K562 (cell line): ENCODE data around the gene ATP6V1A. TPM values are rescaled to one million over a fixed set of nuclear protein-coding genes. Genes with fewer than 3 reads are reported as not detected.
A peak's percentile ranks its signal among the peaks of the same experiment; 100 is the strongest.

Experiments
- ATF3 ChIP-seq, 2 experiments: fragments of 450-650 bp in 1 of 2; sonication (generic) in 1 of 2; formaldehyde crosslinking in 1 of 2; IDR thresholded peaks in 1 of 2; conservative IDR thresholded peaks in 1 of 2; 2 replicates each; pipeline versions ENCODE4 v1.6.1 to v1.8.1; 2016 to 2023; ENCODE audit warnings: mild to moderate bottlenecking in 2 of 2, moderate library complexity in 2 of 2, inconsistent platforms in 1 of 2, missing genetic modification reagents in 1 of 2
- C11orf30 ChIP-seq: fragments of 450-650 bp; IDR thresholded peaks from 2 replicates; pipeline ENCODE4 v1.6.1; 2016; ENCODE audit warnings: low read depth, mild to moderate bottlenecking
- CEBPG ChIP-seq, 3 experiments: fragments of 200-800 bp in 1 of 3; sonication (Bioruptor generic) in 1 of 3; sonication (generic) in 1 of 3; formaldehyde crosslinking in 1 of 3; IDR thresholded peaks in 2 of 3; conservative IDR thresholded peaks in 1 of 3; 2 replicates each; pipeline versions ENCODE4 v1.6.1 to v1.8.0; 2016 to 2022; ENCODE audit warnings: missing compliant biosample characterization in 2 of 3, missing genetic modification characterization in 2 of 3, mild to moderate bottlenecking in 1 of 3, missing genetic modification reagents in 1 of 3
- CREB1 ChIP-seq, 2 experiments: sonication (generic) in 1 of 2; formaldehyde crosslinking in 1 of 2; IDR thresholded peaks; 2 replicates each; pipeline versions ENCODE4 v1.6.1 to v1.8.0; 2012 to 2022; ENCODE audit warnings: inconsistent platforms in 1 of 2, mild to moderate bottlenecking in 1 of 2, missing genetic modification reagents in 1 of 2, moderate library complexity in 1 of 2
- CREM ChIP-seq: IDR thresholded peaks from 2 replicates; pipeline ENCODE4 v1.6.1; 2014; ENCODE audit warnings: antibody characterized with exemption, low read depth
- DIDO1 ChIP-seq: fragments of 450-650 bp; IDR thresholded peaks from 2 replicates; pipeline ENCODE4 v1.6.1; 2016; ENCODE audit warnings: low read depth, missing biosample characterization, missing genetic modification characterization
- E2F3 ChIP-seq: fragments of 250-450 bp; sonication (Bioruptor Pico); IDR thresholded peaks from 2 replicates; pipeline ENCODE4 v1.4.0; 2020; ENCODE audit warnings: mild to moderate bottlenecking
- EZH2 ChIP-seq: IDR thresholded peaks from 2 replicates; pipeline ENCODE4 v1.6.1; 2012; ENCODE audit warnings: low read depth, mild to moderate bottlenecking, inconsistent platforms, low read length, borderline replicate concordance
- FOXJ2 ChIP-seq: fragments of 200-800 bp; sonication (Bioruptor generic); IDR thresholded peaks from 2 replicates; pipeline ENCODE4 v1.6.1; 2016; ENCODE audit warnings: missing genetic modification characterization, missing compliant biosample characterization
- GATAD2B ChIP-seq: fragments of 450-650 bp; IDR thresholded peaks from 2 replicates; pipeline ENCODE4 v1.6.1; 2017; ENCODE audit warnings: mild to moderate bottlenecking, borderline replicate concordance
- GTF2F1 ChIP-seq: IDR thresholded peaks from 2 replicates; pipeline ENCODE4 v1.6.1; 2011; ENCODE audit warnings: low read depth, low read length, improper control_type of control experiment
- HMG20A ChIP-seq: fragments of 450-650 bp; formaldehyde crosslinking; conservative IDR thresholded peaks from 2 replicates; pipeline ENCODE4 v1.4.0; 2020; ENCODE audit warnings: mild to moderate bottlenecking, mixed read lengths
- IFI16 ChIP-seq: fragments of 250-450 bp; sonication (Bioruptor Pico); IDR thresholded peaks from 2 replicates; pipeline ENCODE4 v2.1.2; 2022; ENCODE audit warnings: mild to moderate bottlenecking, inconsistent platforms
- KDM1A ChIP-seq, 2 experiments: fragments of 450-650 bp; IDR thresholded peaks; 2 replicates each; pipeline ENCODE4 v1.6.1; 2016; ENCODE audit warnings: mild to moderate bottlenecking in 2 of 2
- KHSRP ChIP-seq: fragments of 450-650 bp; IDR thresholded peaks from 2 replicates; pipeline ENCODE4 v1.6.1; 2017
- MAFG ChIP-seq: fragments of 450-650 bp; conservative IDR thresholded peaks from 2 replicates; pipeline ENCODE4 v1.6.1; 2016; ENCODE audit warnings: missing genetic modification characterization, missing compliant biosample characterization
- MCM7 ChIP-seq, 2 experiments: fragments of 450-650 bp; IDR thresholded peaks; 2 replicates each; pipeline ENCODE4 v1.6.1; 2016 to 2018
- MECOM ChIP-seq: fragments of 250-450 bp; sonication (Bioruptor Pico); IDR thresholded peaks from 2 replicates; pipeline ENCODE4 v1.8.0; 2022; ENCODE audit warnings: inconsistent platforms
- MEF2A ChIP-seq: IDR thresholded peaks from 2 replicates; pipeline ENCODE4 v1.6.1; 2011; ENCODE audit warnings: low read depth, mild to moderate bottlenecking, low read length, moderate library complexity; ENCODE audit not compliant: control insufficient read depth
- PCBP2 ChIP-seq: fragments of 200-400 bp; formaldehyde crosslinking; IDR thresholded peaks from 2 replicates; pipeline ENCODE4 v1.6.1; 2018; ENCODE audit warnings: low read length, low read depth, mild to moderate bottlenecking, moderate library complexity; ENCODE audit not compliant: poor library complexity, severe bottlenecking
- PHTF2 ChIP-seq: fragments of 250-450 bp; sonication (Bioruptor Pico); IDR thresholded peaks from 2 replicates; pipeline ENCODE4 v1.5.0; 2021; ENCODE audit warnings: mild to moderate bottlenecking
- RBM39 ChIP-seq: fragments of 200-400 bp; formaldehyde crosslinking; optimal IDR thresholded peaks from 2 replicates; pipeline ENCODE3; 2018; ENCODE audit warnings: low read depth, low read length
- RFX1 ChIP-seq: fragments of 450-650 bp; IDR thresholded peaks from 2 replicates; pipeline ENCODE4 v1.6.1; 2016; ENCODE audit warnings: mild to moderate bottlenecking, moderate library complexity
- RFX7 ChIP-seq: fragments of 250-450 bp; sonication (Bioruptor Pico); IDR thresholded peaks from 2 replicates; pipeline ENCODE4 v1.5.1; 2021; ENCODE audit warnings: mild to moderate bottlenecking
- SAFB2 ChIP-seq: fragments of 200-400 bp; formaldehyde crosslinking; IDR thresholded peaks from 2 replicates; pipeline ENCODE4 v1.6.1; 2018; ENCODE audit warnings: borderline replicate concordance, low read length, low read depth, moderate library complexity; ENCODE audit not compliant: severe bottlenecking
- SRF ChIP-seq, 2 experiments: fragments of 250-450, 450-650 bp in 1 of 2; sonication (Bioruptor Pico) in 1 of 2; sonication (generic) in 1 of 2; formaldehyde crosslinking; IDR thresholded peaks; 2 replicates each; pipeline versions ENCODE4 v1.5.0 to v1.5.1; 2020 to 2022; ENCODE audit warnings: mild to moderate bottlenecking in 1 of 2, missing genetic modification reagents in 1 of 2
- SRSF3 ChIP-seq: fragments of 200-400 bp; formaldehyde crosslinking; IDR thresholded peaks from 2 replicates; pipeline ENCODE4 v1.6.1; 2016; ENCODE audit warnings: mild to moderate bottlenecking, low read length, moderate library complexity; ENCODE audit not compliant: insufficient read depth
- TAF9B ChIP-seq: fragments of 450-650 bp; IDR thresholded peaks from 2 replicates; pipeline ENCODE4 v1.6.1; 2018; ENCODE audit warnings: mild to moderate bottlenecking; ENCODE audit not compliant: partially characterized antibody
- THAP7 ChIP-seq: fragments of 250-450 bp; sonication (Bioruptor Pico); IDR thresholded peaks from 2 replicates; pipeline ENCODE4 v1.5.0; 2021
- ZNF165 ChIP-seq: fragments of 250-450 bp; sonication (Bioruptor Pico); IDR thresholded peaks from 2 replicates; pipeline ENCODE4 v1.4.0; 2020; ENCODE audit warnings: borderline replicate concordance
- ZNF586 ChIP-seq: fragments of 450-650 bp; formaldehyde crosslinking; conservative IDR thresholded peaks from 2 replicates; pipeline ENCODE4 v1.4.0; 2020; ENCODE audit warnings: mild to moderate bottlenecking, moderate library complexity
- polyA plus RNA-seq, 8 experiments: library from polyadenylated mRNA; depleted of rRNA in 4 of 8; stranded (reverse) in 5 of 8; unstranded in 3 of 8; fragments of >200 nt; fragmentation: Nextera tagmentation in 2 of 8; fragmentation: Illumina TruSeq in 1 of 8; extraction: Ambion mirVana in 2 of 8; extraction: Trizol in 1 of 8; gene quantifications; 2 replicates each; pipeline versions ENCODE4 v1.2.1 to v1.2.3, GENCODE V29; 2011 to 2014; ENCODE audit warnings: inconsistent platforms in 1 of 8, missing spikeins in 1 of 8
- total RNA-seq, 7 experiments: library from RNA; depleted of rRNA in 6 of 7; stranded (reverse); fragments of >200 nt in 6 of 7; fragmentation: Illumina TruSeq in 2 of 7; extraction: Trizol in 2 of 7; gene quantifications; 2 replicates each; pipeline versions ENCODE4 v1.2.1 to v1.2.3, GENCODE V29; 2011 to 2021; ENCODE audit warnings: low replicate concordance in 1 of 7

Gene ATP6V1A
- total and polyA plus RNA-seq, 9 of the 15 experiments (the other 6 are each of a cell fraction or from before 2014, with no cell fraction given): 23.6 to 57.1 (median 39.9) TPM

GRCh38 chr3:113783463-113783862 is 36.6 kb downstream of the ATP6V1A start (continued):
- TF ChIP-seq GTF2F1 (no peak), THAP7 (CRISPR knock-in tag) (no peak), ZNF586 (no peak), DIDO1 (no peak), PHTF2 (CRISPR knock-in tag) (no peak), RFX1 (peak; percentile 60), MAFG (tag) (peak; percentile 30; the same call in 1 of the 2 replicates), CEBPG (CRISPR knock-in tag; IDR thresholded peaks at IDR 0.05) (no peak), CEBPG (tag; conservative IDR thresholded peaks at IDR 0.05 in 1 of 2, IDR thresholded peaks at IDR 0.05 in 1 of 2) (peak in 1 of 2 experiments; percentile 78; a peak in 2 of 4 replicates), HMG20A (CRISPR knock-in tag) (no peak), RFX7 (CRISPR knock-in tag) (no peak), MEF2A (peak; percentile 53; the same call in 1 of the 2 replicates), E2F3 (no peak), PCBP2 (no peak), SAFB2 (no peak), MCM7 (IDR thresholded peaks at IDR 0.05) (no peak), MECOM (CRISPR knock-in tag) (no peak), GATAD2B (no peak), IFI16 (no peak), ZNF165 (CRISPR knock-in tag) (no peak), TAF9B (no peak), KDM1A (IDR thresholded peaks at IDR 0.05) (no peak), FOXJ2 (peak; percentile 89), EZH2 (no peak), C11orf30 (peak; percentile 50; the same call in 1 of the 2 replicates), RBM39 (no peak), CREB1 (IDR thresholded peaks at IDR 0.05) (no peak), CREB1 (CRISPR knock-in tag; IDR thresholded peaks at IDR 0.05) (no peak), KHSRP (no peak), SRSF3 (no peak), SRF (CRISPR knock-in tag; IDR thresholded peaks at IDR 0.05) (no peak), ATF3 (IDR thresholded peaks at IDR 0.05) (peak; percentile 61), ATF3 (CRISPR knock-in tag; conservative IDR thresholded peaks at IDR 0.05) (no peak), CREM (no peak)
